K562 (cell line): ENCODE results near the gene ERC2.

Experiments
- FOXJ3 ChIP-seq: sonication (generic); formaldehyde crosslinking; IDR thresholded peaks from 2 replicates; pipeline ENCODE4 v1.4.0; 2020; ENCODE audit warnings: mild to moderate bottlenecking, missing genetic modification reagents
- ZFX ChIP-seq: sonication (generic); formaldehyde crosslinking; IDR thresholded peaks from 2 replicates; pipeline ENCODE4 v1.8.0; 2022; ENCODE audit warnings: mild to moderate bottlenecking, missing genetic modification reagents, moderate library complexity

- TF ChIP-seq ZFX (no peak), FOXJ3 (CRISPR knock-in tag) (no peak)
These were observed 744.4 kb downstream of the ERC2 start for GRCh38 chr3:55723653-55724406.
